Activated CD4-positive, alpha-beta memory T cell treated with anti-CD3 and anti-CD28 coated beads, Interleukin-2, amount 10 ng/mL, durations not matched to agents 7 days and 5 days (primary cell): Measurements from ENCODE around the gene SOD3. TPM values are rescaled to one million over a fixed set of nuclear protein-coding genes. Genes with fewer than 3 reads are reported as not detected.

Experiments
- CTCF ChIA-PET: fragments of 350-600 bp; sonication (Branson Sonifier 250); formaldehyde crosslinking; loops from one replicate; lab custom pipeline; 2021; ENCODE audit warnings: antibody characterized with exemption, inconsistent platforms; lab: Charles Lee
- POLR2A ChIA-PET: fragments of 350-600 bp; sonication (Branson Sonifier 250); formaldehyde crosslinking; loops from one replicate; lab custom pipeline; 2021; ENCODE audit warnings: antibody characterized with exemption; lab: Charles Lee
- DNase-seq: peaks from one replicate; pipeline ENCODE4 v3.0.0-alpha.2; 2020
- H3K27ac Mint-ChIP-seq: one replicate; pipeline ENCODE4 v1.8.0; 2021; ENCODE audit warnings: mild to moderate bottlenecking, mixed read lengths
- H3K27me3 Mint-ChIP-seq: one replicate; pipeline ENCODE4 v1.8.0; 2021; ENCODE audit warnings: mixed read lengths
- H3K36me3 Mint-ChIP-seq: one replicate; pipeline ENCODE4 v1.8.0; 2021; ENCODE audit warnings: low read depth, mixed read lengths
- H3K4me1 Mint-ChIP-seq: one replicate; pipeline ENCODE4 v1.8.0; 2021; ENCODE audit warnings: mixed read lengths
- H3K4me3 Mint-ChIP-seq: one replicate; pipeline ENCODE4 v1.8.0; 2021; ENCODE audit warnings: mild to moderate bottlenecking, mixed read lengths
- H3K9me3 Mint-ChIP-seq: one replicate; pipeline ENCODE4 v1.8.0; 2021; ENCODE audit warnings: mixed read lengths
- total RNA-seq, 2 experiments: library from RNA; stranded (reverse); gene quantifications; one replicate each; pipeline ENCODE4 v1.2.3, GENCODE V29; 2021

The SOD3 gene
- total RNA-seq, 2 experiments from 2014 or later, result not detected

DNA sequence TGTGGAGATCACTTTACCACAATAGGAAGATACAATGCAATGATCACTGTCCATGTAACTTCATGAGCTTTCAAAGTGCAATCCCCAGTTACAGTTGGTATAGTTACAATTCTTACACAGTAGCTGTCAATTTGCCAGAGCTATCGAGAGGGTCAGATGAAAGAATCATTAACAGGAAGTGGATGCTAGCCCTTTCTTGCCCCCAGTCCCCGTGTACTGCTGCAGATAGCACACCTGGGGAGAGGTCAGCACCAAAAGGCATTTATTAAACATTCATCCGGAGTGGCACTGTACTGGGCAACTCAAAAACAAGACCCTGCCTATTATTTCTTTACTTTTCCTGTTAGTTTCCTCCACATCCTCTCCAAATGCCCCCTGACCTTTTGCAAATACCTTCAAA is 47.7 kb downstream of the SOD3 start:
- H3K27me3 Mint-ChIP-seq, result no peaks in the 10 kb centered on the region
- DNase-seq, result no peak
- no peaks in the 10 kb centered on the region for H3K36me3 Mint-ChIP-seq
- no peaks in the 10 kb centered on the region for H3K9me3 Mint-ChIP-seq
- ChIA-PET CTCF (no interaction called here), POLR2A (no interaction called here)
- H3K4me1 Mint-ChIP-seq, result no peaks in the 10 kb centered on the region
- H3K4me3 Mint-ChIP-seq, result no peak overlapping the region
- no peak overlapping the region for H3K27ac Mint-ChIP-seq

DNA sequence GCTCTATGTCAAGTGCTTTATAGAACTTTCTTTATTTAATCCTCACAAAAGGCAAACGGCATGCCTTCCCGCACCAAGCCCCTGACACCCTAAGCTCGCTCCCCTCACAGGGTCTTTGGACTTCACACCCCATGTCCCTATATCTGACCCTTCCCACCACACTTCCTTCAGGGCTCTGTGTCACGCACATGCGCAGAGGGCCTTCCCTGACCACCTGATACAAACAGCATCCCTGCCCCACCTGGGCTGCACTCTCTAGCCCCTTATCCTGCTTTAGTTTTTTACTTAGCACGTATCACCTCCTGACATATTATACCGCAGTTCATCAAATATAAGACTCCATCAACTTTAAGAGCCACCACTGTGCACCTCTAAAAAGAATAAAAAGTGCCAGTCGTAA is 49.8 kb downstream of the SOD3 start:
- Mint-ChIP-seq H3K27me3 (no peaks in the 10 kb centered on the region), H3K4me1 (no peaks in the 10 kb centered on the region), H3K36me3 (no peaks in the 10 kb centered on the region), H3K27ac (no peak overlapping the region), H3K9me3 (no peaks in the 10 kb centered on the region), H3K4me3 (no peak overlapping the region)
- DNase-seq, result no peak
- ChIA-PET CTCF (no interaction called here), POLR2A (no interaction called here)

DNA sequence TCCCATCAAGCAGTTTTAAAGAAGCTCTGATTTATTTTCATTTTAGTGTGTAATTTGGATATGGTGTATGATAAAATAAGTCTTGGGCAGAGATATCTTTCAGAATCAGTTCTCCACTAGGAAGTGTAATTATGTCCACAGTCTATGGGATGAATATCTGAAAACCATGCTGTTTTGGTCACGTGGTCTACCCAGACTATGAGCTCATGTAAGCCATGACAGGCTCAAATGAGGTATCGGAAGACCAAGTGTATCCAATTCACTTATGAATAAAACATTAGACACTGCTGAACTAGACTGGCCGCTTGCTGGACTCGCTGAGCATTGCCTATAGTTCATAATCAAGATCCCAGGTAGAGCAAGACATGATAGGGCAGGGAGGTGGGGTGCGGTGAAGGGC is 50.5 kb downstream of the SOD3 start:
- no peak overlapping the region for H3K4me3 Mint-ChIP-seq
- no peaks in the 10 kb centered on the region for H3K9me3 Mint-ChIP-seq
- ChIA-PET POLR2A (no interaction called here), CTCF (no interaction called here)
- no peak overlapping the region for H3K27ac Mint-ChIP-seq
- H3K36me3 Mint-ChIP-seq, result no peaks in the 10 kb centered on the region
- no peaks in the 10 kb centered on the region for H3K4me1 Mint-ChIP-seq
- H3K27me3 Mint-ChIP-seq, result no peaks in the 10 kb centered on the region
- DNase-seq, result no peak

DNA sequence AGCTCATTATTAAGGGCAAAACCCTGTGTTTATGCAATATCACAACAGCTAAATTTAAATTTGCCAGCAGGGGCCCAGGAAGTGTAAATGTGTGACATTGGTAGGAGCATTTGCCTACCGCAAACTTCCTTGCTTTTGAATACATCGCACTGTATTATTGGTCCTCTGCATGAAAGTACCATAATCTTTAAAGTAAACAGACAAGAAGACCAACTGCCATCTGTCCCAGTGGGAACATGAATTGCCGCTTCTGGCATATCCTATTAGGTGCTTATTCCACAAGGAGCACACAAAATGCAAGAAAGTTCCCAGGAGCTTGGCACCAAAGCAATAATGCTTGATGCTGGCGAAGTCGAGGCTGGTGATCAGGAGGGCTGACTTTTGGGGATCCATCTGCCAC is 51.3 kb downstream of the SOD3 start:
- DNase-seq, result no peak
- ChIA-PET CTCF (no interaction called here), POLR2A (no interaction called here)
- Mint-ChIP-seq H3K36me3 (no peaks in the 10 kb centered on the region), H3K4me3 (no peak overlapping the region), H3K9me3 (no peaks in the 10 kb centered on the region), H3K27me3 (no peaks in the 10 kb centered on the region), H3K27ac (no peak overlapping the region), H3K4me1 (no peaks in the 10 kb centered on the region)

DNA sequence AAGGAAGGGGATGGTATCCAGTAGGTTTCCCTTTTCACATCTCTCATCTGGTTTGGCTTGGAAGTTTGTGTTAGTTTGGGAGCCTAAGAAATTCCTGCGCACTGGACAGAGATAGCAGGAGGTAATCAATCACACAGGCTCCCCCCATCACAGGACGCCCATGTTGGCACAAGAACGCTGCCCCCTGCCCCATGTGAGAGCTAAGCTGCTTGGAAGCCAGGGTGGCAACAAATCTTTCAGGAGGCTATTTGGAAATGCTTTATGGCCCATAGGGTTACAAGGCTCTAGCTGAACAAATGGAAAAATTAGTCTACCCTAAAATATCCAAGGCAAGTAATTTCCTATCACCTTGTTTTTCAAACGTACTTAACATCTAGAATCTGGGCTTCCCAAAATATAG is 54.0 kb downstream of the SOD3 start:
- Mint-ChIP-seq H3K27me3 (no peaks in the 10 kb centered on the region), H3K27ac (no peak overlapping the region), H3K36me3 (no peaks in the 10 kb centered on the region), H3K4me3 (no peak overlapping the region), H3K4me1 (no peaks in the 10 kb centered on the region), H3K9me3 (no peaks in the 10 kb centered on the region)
- ChIA-PET CTCF (no interaction called here), POLR2A (interaction anchor here (0.6 kb wide), 1 partner anchor 406 kb away, joined by 3 read pairs; no protein-coding TSS in a partner anchor)
- DNase-seq, result no peak

DNA sequence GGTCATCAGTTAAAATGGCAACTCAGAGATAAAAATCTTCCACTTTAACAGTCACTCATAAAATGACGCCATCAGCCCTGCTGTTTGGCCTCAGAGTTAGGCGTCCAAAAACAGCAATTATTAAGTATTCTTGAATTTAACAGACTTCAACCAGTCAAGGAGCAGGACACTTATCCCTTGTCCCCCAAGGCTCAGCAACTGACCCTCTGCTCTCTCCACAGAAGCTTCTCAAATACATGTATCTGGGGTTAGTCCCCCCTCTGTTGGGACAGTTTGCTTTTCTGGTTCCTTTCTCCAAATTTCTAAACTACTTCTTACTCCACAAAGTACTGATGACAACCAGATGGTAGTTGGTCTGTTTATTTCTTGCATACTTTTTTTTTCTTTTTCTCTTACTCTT is 54.4 kb downstream of the SOD3 start:
- no peaks in the 10 kb centered on the region for H3K36me3 Mint-ChIP-seq
- POLR2A ChIA-PET, result no interaction called here
- H3K4me3 Mint-ChIP-seq, result no peak overlapping the region
- no peaks in the 10 kb centered on the region for H3K4me1 Mint-ChIP-seq
- DNase-seq, result no peak
- CTCF ChIA-PET, result no interaction called here
- no peak overlapping the region for H3K27ac Mint-ChIP-seq
- H3K27me3 Mint-ChIP-seq, result no peaks in the 10 kb centered on the region
- no peaks in the 10 kb centered on the region for H3K9me3 Mint-ChIP-seq

Other genes with a start within 250 kb of the SOD3 start
- 100 to 1,000 TPM; 150 TPM for gene DHX15, start 211.0 kb upstream of the SOD3 start, total RNA-seq
- not detected for gene CCDC149, start 117.5 kb downstream of the SOD3 start, total RNA-seq
- not detected for gene LGI2, start 235.4 kb downstream of the SOD3 start, total RNA-seq